Activated CD8-positive, alpha-beta memory T cell treated with anti-CD3 and anti-CD28 coated beads, Interleukin-2, amount 50 U/mL, for 1 hour (primary cell): ENCODE results near the gene TIAM1.
A peak's percentile ranks its signal among the peaks of the same experiment; 100 is the strongest.

ENCODE experiments used
- DNase-seq: peaks from one replicate; pipeline ENCODE4 v3.0.0-alpha.2; 2020; ENCODE audit errors: extremely low read depth

The TIAM1 gene

DNA sequence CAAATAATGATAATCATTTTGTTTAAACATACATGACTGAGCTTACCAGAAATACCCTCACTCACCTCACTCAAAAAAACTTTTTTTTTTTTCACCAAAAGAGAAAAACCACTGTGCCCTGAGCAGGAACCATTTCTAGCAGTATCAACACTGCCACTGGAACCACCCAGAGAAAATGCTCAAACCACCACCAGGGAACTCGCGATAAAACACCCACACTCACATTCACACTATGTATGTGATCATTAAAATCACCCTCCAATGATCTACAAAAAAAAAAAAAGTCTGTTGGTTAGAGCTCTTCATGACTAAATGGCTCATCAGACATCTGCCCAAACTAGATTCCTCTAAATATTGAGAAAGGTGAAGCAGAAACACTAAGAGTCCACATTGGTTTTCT, 11.5 kb downstream of the TIAM1 start:
- DNase-seq, result no peak

DNA sequence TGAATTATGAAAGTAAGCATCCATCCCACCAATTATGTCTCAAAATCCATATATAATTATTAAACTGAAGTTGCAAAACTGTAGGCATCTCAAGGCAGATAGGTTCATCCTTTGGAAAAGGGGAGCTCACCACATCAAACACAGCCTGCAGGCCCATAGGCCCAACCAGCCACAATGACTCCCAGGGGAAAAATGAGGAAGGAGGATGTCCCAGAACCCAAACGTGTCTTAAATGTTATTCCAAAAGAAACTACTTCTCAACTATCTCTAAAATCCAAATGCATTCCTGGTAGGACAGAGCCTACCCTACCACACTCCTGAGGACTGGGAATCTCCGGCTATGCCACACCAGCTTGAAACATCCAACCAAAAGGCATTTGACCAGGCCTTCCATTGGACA, 12.8 kb downstream of the TIAM1 start:
- no peak for DNase-seq

DNA sequence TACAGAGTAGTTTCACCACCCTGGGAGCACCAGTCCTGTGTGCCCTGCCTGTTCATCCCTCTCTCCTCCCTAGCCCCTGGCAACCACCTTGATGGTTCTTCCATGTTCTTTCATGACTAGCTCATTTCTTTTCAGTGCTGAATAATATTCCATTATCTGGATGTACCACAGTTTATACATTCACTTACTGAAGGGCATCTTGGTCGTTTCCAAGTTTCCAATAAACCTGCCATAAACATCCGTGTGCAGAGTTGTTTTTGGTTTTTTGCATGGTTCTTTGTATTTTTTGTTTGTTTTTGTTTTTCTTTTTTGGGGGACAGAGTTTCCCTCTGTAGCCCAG, 13.9 kb downstream of the TIAM1 start:
- no peak for DNase-seq

DNA sequence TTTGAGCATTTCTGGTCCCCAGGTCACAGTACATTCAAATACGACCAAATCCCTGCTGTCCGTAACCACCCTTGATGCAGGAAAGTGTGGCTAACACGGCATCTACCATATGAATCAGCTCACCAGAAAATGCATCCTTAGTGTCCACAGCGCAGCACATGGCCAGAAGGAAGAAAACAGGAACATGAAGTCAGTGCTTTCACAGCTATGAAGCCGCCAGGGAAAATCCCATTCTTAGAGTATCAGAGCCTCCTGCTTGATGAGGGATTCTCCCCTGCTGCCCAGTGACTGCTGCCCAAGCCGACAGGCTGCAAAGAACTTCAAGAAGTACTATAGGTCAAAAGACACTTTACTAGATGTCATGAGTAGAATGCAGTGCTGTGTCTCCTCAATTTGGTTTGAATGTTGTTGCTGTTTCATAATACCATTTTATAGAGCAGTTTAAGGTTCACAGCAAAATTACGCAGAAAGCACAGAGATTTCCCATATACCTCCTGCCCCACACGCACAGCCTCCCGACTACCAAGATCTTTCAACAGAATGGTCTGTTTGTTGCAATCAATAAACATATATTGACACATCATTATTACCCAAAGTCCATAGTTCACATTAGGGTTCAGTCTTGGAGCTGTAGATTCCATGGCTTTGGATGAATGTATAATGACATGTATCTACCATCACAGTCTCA, 14.5 kb downstream of the TIAM1 start:
- no peak for DNase-seq

DNA sequence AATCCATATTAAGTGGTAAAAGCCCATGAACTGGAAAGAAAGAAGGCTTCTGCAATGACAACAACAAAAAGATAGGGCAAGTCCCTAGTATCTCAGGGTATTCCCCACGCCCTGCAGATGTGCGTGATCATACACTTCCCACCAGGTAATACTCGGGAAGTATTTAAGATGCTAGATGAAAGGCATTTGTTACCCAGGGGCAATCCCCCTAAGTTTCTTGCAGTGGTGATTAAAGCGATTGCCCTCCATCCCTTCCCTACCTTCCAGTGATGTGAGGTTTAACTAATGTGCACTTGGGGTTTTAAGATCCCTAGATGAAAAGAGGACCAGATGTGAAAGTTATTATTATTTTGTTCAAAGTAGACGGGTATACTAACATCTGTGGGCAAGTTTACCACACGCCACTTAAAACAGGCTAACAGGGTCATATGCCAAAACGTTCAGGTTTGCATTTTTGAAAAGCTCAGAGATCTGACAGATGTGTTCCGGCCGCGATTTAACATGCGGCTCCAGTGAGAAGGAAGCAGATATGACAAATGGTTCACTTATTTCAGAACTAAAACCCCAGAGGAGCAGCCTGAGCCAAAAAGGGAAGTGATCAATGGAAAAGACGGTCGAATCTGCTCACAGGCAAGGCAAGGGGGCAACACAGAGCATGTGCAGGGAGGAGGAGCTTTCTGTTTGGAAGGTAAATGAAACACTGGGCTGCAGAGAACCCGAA, 17.4 kb downstream of the TIAM1 start:
- peak; percentile 17 for DNase-seq

DNA sequence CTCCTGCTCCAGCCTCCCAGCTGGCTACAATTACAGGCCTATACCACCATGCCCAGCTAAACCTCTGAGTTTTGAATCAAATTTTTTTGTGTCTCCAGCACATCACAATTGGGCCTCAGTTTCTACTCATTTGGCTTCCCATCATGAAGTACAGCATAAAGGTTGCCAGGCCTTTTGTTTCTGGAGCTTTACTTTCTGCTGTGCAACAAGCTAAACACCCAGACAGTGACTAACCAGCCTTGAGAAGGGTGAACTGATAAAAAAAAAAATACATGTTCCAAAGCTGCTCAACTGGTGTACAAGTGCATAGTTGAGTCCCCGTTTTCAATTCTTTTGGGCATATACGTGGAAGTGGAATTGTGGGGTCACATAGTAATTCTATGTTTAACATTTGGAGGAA, 25.1 kb downstream of the TIAM1 start:
- DNase-seq, result no peak

DNA sequence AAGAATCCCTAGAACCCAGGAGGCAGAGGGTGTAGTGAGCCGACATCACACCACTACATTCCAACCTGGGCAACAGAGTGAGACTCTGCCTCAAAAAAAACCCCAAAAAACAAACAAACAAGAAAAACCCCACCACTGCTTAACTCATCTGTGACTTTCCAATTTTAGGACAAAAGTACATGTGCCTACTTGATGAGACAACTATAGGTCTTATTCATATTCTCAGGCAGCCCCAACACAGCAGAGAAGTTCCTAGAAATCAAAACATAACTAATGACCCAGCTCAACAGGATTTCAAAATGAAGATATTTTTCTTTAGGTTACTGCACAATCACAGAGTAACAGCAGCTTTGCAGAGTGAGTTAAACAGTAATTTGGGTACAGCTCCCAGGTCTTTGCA, 26.4 kb downstream of the TIAM1 start:
- DNase-seq, result no peak

DNA sequence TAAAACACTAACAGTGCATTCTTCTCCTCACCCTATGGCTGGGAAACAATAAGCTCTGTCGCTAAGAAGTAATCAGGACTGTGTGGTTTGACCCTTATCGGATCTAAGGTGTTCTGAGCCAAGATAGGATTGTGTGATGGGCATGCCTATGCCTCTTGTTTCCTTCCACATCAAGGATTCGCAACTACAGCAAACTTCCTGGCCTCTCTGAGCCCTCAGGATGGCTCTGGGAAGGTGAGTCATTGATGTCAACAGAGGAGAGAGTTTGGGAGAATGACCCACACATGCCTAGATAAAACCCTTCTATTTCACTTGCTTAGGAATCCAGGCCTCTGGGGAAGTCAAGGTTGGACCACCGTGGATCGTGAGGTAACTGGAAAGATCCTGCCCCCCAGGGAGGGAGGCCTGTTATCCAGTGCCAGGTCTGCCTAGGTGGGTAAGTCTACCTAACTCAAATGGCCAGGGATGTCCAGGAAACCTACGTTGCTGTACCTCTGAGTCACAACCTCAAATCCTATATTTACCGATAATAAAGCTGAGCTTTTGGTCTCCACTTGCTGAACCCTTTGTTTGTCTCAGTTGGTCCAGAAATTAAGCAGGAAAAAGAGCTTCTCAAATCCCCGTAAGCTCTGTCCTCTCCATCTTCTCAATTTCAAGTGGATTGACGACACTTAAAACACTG, 27.4 kb downstream of the TIAM1 start:
- DNase-seq, result no peak

DNA sequence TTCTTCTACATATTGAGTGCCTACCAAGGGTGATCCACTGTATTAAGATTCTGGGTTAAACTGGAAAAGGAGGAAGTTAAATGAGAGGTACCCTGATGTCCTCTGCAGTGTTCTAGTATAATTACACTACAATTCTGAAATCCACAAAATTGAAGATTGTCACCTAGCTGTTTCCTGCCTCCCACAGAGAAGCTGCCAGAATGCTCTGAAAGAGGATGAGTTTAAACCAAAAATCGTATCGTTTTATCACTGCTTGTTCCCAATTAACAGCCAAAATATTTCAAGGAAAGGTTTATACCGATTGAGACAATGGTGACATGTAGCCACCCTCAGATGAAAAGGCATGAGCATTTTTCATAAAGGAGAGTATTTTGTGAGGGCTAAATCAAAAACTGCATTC, 28.0 kb downstream of the TIAM1 start:
- no peak for DNase-seq

DNA sequence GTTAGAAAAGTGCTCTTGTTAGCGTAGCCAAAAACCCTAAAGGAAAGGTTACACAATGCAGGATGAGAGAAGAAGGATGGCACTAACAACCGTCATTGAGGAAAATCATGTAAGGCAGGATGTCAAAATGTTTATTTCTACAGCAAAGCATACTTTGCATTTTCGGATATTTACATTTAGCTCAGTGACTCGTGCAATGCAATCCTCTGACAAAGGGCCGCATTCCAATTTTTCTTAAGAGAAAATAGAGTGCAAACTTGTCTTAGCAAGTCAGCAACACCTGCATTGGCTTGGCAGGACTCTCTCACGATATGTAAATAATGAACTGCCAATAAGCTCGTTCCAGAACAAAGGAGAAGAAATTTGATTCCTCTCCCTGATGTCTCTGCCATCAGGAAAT, 33.3 kb downstream of the TIAM1 start:
- DNase-seq, result no peak

DNA sequence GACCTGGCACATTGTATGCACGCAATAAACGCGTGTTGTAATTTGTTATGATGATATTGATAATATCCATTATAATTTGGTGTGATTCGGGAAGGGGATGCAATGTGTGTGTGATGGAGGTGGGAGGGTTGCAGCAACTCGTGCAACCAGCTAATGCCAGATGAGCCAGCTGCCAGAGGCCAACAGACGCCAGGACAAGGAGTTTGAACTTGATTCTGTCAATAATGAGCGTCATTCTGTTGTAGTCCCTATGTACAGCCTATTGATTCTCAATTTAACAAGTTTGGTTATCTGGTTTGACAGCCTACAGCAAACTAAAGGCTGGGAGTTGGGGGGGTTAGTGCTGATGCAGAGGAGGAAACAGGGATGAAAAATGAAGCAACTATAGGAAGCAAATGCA, 35.5 kb downstream of the TIAM1 start:
- DNase-seq, result no peak

DNA sequence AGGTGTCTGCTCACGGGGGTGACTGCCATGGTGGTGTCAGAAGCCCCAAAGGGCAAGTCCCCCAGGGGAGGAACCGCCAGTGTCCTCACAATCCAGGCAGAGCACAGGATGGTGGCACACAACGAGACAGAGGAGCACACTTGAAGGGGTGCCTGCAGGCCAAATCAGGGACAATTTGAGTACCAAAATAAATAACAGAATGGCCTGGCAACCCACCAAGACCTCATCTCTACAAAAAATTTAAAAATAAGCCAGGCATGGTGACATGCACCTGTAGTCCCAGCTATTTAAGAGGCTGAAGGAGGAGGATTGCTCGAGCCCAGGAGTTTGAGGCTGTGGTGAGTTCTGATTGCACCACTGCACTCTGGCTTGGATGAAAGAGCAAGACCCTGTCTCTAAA, 38.2 kb downstream of the TIAM1 start:
- DNase-seq, result no peak

DNA sequence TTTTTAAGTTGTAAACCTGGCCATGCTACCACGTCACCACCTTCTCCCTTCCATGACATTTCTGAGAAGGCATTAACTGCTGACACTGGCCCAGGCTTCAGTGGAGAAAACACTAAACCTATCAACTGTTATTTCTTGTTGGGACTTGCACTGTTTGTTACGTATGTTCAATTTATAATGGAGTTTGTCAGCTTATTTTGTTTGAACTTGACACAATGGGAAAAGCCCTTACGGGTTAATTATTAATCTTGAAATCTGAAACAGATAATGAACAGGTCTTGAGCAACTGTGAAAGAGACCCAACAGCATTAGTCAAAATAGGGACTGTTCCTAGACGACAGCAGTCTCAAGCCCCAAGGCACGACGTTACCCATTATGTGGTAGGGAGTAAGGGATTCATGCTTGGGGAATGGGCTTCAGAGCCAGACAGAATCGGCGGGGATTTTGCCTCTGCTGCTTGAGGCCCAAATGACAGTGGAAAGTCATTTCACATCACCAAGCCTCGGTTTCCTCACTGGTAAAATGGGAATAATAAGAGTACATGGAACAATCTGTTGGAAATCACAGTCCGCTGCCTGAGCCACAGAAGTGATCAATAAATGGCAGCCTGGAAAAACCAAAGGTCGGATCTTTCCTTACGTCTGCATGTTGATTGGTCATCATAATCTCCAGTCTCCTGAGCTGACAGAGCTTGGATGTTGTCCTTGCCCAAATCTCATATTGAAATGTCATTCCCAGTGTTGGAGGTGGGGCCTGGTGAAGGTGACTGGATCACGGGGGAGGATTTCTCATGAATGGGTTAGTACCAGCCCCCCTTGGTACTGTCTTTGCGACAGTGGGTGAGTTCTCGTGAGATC, 44.5 kb downstream of the TIAM1 start:
- DNase-seq, result no peak

DNA sequence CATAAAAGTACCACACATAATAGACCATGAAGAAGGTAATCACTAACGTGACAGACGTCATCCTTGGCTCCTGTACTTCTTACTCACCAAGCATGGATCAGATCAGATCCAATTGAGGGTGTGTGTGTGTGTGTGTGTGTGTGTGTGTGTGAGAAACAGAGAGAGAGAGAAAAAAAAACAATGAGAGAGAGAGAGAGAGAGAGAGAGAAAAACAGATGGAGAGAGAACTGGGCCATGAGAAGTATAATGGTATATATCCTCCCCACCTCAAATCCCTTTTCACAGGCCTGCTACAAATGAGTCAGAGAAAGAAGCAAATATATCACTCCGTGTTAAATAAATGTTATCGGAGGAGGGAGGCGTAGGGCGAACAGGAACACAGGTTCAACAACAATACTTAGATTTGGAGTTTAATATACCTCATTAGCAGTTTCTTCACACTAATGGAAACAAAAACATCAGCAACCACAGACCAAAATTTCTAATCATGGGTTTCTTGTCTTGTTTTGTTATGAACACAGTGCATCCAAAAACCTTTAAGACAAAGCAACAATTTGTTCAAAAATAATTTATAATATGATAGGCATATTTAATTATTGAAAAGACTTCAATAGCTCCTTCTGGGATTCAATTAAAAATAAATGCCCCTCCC, 45.3 kb downstream of the TIAM1 start:
- no peak for DNase-seq

DNA sequence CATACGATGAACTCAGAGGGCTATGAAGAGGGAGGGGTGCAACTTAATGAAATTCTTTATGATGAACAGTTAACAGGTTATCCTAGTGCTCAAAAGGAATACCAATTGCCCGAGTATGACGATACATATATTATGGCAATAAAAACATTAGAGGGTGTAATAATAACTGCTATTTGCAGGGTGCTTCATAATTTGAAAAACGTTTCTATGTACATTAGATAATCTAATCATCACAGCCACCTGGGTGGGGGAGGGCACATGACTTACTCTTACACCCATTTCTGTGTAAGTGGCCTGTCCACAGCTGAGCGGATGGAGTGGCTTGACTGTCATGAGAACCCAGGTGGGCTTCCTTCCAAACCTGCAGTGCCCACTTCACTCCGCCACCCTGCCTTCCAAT, 46.3 kb downstream of the TIAM1 start:
- no peak for DNase-seq

DNA sequence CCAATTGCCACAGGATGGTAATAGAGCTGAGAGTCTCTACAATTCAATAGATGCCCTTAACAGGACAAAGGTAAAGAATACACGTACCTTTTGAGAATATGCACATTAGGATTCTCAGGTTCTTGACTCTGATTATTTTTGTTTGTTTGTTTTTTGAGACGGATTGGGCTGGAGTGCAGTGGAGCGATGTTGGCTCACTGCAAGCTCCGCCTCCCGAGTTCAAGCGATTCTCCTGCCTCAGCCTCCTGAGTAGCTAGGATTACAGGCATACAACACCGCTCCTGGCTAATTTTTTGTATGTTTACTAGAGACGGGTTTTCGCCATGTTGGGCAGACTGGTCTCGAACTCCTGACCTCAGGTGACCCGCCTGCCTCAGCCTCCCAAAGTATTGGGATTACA, 48.4 kb downstream of the TIAM1 start:
- no peak for DNase-seq

DNA sequence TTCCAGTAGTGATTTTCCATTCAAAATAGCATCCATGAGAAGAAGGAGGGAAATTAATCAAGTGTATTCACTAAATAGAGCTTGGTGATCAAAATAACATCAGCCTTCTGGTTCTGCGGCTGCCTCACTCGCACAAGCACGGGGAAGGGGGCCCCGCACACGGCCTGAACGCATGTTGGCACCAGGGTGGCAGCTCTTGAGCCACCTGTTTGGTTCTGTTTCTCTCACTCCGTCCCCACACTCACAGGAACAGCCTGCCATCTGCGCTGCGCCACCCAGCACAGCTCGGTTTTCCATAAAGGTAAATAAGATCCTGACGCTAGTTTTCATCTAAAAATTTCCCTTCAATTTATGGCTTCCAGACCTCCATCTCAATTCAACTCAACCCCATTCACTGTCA, 49.4 kb downstream of the TIAM1 start:
- DNase-seq, result no peak

DNA sequence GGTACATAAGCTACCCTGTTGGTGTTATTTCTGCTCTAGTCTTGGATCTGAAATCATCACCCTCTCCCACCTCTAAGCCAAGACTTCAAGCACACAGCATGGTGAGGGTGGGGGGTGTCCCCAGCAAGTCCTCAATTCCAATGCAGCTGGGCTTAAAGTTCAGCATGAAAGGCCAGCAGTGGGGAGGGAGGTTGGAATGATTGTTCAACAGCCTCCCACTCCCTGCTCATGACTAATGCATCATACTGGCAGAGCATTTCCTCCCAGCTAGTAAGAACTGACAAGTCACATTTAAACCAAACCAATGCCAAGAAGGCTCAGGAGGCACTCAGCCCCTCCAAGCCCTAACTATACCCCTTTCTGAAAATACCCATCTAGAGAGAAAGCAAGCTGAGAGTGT, 50.1 kb downstream of the TIAM1 start:
- no peak for DNase-seq

DNA sequence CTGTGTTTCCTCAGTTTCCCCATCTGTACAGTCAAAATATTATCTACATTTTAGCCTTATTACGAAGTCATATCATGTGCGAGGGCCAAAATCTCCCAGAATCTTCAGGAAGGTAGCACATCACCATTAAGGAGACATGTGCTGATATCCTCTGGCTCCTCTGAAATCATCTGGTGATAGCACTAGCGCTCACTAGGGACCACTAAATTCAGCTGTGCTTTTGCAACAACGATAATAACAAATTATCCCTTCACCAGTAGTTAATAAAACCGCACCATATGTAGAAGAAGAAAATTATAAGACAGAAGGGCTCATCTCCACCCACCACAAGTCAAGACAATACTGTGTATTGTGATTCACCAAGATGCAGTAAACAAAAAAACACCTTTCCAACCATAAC, 53.3 kb downstream of the TIAM1 start:
- DNase-seq, result no peak

DNA sequence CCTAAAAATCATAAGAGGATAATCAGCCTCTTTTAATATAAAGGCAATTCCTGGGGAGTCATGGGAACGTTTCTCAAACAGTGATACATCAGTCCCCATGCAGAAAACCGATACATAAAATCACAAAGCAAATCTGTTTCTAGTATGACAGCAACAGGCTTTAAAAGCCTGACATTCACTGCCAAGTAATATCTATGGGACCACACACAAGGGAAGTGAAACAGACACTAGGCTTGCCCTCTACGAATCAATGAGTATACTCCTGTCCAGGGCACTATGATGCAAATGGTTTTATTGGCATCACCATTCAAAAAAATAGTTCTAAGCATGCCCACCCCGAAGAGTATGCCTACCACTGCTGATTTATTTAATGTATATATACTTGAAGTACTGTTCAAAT, 54.4 kb downstream of the TIAM1 start:
- DNase-seq, result no peak

DNA sequence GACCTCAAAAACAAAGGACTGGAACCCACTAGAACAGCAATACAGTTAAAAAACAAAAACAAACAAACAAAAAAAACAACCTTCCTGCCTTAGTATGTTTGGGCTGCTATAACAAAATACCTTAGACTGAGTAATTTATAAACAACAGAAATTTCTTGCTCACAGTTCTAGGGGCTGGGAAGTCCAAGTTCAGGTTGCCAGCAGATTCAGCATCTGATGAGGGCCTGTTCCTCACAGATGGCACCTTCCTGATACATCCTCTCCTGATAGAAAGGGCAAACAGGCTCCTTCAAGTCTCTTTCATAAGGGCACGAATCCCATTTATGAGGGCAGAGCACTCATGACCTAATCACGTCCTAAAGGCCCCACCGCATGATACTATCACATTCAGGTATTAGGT, 55.9 kb downstream of the TIAM1 start:
- no peak for DNase-seq

DNA sequence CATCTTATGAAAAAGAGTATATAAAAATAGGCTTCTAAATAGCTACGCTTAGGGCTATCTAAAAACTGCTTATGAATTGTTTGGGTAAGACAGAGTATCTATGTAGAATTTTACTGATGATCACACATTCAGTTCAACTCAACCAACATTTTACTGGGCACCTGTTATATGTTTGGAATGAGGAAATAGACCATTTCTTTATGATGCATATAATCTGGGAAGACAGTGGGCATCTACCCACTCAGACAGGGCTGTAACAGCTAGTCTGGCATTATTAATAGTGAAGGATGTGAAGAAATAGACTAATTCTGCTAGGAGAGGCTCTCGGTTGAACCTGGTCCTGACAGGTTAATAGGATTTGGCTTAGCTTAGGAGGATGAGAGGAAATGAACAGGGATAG, 56.9 kb downstream of the TIAM1 start:
- DNase-seq, result no peak
